GM19240 (cell line): ENCODE data around the gene CLEC11A.
"Not testable (repeated sequence)": the region's sequence is repeated elsewhere in the genome, so short reads cannot be mapped to it uniquely, and the experiment has no call there.

Experiments
- DNase-seq: peaks from one replicate; pipeline ENCODE4 v3.0.0; 2011; ENCODE audit warnings: low spot score; ENCODE audit not compliant: insufficient read length

Gene CLEC11A

DNA sequence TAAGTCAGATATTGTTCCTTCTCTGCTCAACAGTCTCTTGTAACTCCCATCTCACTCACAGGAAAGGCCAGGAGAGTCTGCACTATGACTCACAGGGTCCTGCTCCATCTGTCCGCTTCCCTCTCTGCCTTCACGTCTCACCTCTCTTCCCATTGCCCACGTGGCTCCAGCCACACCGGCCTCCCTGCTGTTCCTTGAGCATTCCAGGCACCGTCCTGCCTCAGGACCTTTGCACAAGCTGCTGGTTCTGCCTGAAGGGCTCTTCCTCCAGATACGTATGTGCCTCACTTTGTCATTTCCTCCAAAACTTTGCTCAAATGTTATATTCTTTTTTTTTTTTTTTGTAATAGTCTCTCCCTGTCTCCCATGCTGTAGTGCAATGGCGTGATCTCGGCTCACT is 33.1 kb downstream of the CLEC11A start:
- DNase-seq, result not testable (repeated sequence)

DNA sequence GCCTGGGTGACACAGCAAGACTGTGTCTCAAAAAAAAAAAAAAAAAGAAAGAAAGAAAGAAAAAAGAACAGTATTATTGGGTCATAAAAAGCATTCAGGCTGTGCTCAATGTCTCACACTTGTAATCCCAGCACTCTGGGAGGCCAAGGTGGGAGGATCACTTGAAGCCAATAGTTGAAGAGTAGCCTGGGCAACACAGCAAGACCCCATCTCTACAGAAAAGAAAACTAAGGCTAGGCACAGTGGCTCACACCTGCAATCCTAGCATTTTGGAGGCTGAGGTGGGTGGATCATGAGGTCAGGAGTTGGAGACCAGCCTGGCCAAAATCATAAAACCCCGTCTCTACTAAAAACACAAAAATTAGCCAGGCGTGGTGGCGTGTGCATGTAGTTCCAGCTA is 34.5 kb downstream of the CLEC11A start:
- DNase-seq, result not testable (repeated sequence)

DNA sequence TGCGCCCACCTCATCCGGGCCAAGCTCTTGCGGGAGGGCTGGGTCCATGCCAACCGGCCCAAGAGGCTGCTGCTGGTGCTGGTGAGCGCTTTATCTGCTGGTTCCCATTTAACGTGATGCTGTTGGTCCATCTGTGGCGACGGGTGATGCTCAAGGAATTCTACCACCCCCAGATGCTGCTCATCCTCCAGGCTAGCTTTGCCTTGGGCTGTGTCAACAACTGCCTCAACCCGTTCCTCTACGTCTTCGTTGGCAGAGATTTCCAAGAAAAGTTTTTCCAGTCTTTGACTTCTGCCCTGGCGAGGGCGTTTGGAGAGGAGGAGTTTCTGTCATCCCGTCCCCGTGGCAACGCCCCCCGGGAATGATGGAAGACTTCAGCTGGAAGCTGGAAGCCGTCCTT is 35.9 kb downstream of the CLEC11A start:
- not testable (repeated sequence) for DNase-seq

DNA sequence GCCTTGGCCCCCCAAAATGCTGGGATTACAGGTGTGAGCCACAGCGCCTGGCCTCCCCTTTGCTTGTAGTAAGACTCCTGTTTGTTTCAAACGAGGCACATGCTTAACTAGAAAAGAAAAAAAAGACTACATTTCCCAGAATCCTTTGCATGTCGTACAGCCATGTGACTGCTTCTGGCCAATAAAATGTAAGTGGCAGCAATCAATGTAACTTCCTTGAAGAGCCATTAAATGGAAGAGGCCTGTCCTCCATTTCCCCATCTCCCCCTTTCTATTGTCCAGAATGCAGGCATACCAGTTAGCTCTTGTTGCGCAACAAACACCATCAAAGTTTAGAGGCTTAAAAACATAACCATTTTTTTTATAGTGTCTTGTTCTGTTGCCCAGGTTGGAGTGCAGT is 36.7 kb downstream of the CLEC11A start:
- no peak for DNase-seq

DNA sequence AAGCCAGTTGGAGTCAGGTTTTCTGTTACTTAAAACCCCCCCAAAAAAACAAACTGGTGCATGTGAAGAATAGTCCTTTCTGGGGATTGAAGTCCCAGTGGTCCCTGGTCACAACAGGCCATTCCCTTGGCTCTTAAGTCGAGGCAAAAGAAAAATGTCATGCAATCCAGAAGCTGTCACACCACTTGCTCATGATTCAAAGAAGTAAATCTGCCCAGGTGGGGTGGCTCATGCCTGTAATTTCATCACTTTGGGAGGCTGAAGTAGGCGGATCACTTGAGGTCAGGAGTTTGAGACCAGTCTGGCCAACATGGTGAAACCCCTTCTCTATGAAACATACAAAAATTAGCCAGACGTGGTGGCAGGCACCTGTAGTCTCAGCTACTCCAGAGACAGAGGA is 38.3 kb downstream of the CLEC11A start:
- not testable (repeated sequence) for DNase-seq

DNA sequence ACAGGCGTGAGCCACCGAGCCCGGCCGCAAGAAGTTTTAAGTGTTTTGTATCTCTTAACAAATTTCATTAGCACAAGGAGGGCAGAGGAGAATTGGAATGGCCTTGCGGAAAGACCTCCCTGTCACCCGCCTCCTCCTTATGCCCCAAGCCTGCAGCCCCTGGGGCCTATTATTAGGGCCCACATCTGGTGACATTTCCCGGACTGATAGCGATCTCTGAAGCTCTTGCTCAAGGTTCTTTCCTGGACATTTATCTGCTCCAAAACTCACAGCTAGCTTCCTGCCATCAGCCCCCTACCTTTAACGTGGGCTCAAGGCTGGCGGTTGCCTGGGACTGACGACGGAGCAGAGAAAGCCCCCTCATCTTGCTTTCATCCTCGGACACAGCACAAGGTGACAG is 40.4 kb downstream of the CLEC11A start:
- not testable (repeated sequence) for DNase-seq

DNA sequence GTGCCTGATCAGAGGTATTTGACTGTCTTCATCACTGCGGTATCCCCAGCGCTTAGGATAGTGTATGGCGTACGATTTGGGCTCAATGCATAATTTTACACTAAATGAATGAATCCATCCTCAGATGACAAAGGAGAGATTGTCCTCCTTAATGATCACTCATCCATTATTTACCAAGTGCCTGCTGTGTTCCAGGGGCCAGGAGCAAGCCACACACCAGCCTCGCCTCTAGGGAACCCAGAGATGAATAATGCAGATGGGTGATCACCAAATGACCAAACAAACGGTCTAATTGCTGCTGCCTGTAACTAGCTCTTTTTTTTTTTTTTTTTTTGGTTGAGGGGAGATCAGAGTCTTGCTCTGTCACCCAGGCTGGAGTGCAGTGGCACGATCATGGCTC is 41.2 kb downstream of the CLEC11A start:
- DNase-seq, result no peak

DNA sequence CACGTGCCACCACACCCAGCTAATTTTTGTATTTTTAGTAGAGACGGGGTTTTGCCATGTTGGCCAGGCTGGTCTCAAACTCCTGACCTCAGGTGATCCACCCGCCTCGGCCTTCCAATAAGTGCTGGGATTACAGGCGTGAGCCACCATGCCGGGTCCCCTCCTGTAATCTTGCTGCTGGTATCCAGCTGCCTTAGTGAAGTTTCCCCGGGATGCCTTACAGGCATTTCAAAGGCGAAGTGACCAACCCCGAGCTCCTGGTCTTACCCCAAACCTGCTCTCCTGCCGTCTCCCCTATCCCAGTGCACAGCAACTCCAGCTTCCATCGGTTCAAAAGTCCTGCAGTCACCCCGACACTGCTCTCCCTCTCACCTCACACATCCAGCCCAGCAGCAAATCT is 43.6 kb downstream of the CLEC11A start:
- not testable (repeated sequence) for DNase-seq

DNA sequence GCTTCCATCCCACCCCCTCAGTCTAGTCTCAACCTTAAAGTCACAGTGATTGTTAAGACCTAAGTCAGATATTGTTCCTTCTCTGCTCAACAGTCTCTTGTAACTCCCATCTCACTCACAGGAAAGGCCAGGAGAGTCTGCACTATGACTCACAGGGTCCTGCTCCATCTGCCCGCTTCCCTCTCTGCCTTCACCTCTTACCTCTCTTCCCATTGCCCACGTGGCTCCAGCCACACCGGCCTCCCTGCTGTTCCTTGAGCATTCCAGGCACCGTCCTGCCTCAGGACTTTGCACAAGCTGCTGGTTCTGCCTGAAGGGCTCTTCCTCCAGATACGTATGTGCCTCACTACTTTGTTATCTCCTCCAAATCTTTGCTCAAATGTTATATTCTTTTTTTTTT is 44.1 kb downstream of the CLEC11A start:
- DNase-seq, result not testable (repeated sequence)

DNA sequence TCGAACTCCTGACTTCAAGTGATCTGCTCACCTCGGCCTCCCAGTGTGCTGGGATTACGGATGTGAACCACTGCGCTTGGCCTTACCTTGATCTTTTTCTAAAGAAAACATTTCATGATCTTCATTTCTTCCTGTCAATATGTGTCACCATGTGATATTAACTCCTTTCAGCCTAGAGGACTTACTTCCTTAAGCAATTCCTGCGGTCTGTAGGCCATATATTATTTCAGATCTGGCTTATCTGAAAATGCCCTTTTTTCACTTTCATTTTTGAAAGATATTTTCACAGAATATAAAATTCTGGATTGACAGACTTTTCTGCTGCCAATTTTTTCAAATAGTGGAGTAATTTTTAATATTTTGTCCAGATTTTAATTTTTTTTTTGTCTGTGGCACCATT is 45.1 kb downstream of the CLEC11A start:
- DNase-seq, result no peak

DNA sequence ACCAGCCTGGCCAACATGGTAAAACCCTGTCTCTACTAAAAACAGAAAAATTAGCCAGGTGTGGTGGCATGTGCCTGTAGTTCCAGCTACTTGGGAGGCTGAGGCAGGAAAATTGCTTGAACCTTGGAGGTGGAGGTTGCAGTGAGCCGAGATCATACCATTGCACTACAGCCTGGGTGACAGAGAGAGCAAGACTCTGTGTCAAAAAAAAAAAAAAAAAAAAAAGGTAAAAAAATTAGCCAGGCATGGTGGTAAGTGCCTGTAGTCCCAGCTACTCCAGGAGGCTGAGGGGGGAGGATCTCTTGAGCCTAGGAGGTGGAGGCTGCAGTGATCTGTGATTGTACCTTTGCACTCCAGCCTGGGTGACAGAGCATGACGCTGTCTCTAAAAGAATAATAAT is 47.0 kb downstream of the CLEC11A start, which contains the start of gene GPR32:
GPR32 (plus strand) TSS at position 301 of the 400 bp plus-strand sequence. CDS start 137 bp downstream, outside the sequence.
- not testable (repeated sequence) for DNase-seq

DNA sequence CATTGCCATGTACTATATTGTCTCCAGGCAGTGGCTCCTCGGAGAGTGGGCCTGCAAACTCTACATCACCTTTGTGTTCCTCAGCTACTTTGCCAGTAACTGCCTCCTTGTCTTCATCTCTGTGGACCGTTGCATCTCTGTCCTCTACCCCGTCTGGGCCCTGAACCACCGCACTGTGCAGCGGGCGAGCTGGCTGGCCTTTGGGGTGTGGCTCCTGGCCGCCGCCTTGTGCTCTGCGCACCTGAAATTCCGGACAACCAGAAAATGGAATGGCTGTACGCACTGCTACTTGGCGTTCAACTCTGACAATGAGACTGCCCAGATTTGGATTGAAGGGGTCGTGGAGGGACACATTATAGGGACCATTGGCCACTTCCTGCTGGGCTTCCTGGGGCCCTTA is 47.7 kb downstream of the CLEC11A start:
- no peak for DNase-seq

DNA sequence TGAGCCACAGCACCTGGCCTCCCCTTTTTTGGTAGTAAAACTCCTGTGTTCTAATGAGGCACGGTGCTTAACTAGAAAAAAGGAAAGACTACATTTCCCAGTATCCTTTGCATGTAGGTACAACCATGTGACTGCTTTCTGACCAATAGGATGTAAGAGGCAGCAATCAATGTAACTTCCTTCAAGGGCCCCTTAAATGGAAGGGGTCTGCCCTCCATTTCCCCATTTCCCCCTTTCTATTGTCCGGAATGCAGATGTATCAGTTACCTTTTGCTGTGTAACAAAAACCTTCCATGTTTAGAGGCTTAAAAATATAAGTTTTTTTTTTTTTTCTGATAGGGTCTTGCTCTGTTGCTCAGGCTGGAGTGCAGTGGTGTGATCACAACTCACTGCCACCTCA is 49.3 kb downstream of the CLEC11A start:
- DNase-seq, result no peak

DNA sequence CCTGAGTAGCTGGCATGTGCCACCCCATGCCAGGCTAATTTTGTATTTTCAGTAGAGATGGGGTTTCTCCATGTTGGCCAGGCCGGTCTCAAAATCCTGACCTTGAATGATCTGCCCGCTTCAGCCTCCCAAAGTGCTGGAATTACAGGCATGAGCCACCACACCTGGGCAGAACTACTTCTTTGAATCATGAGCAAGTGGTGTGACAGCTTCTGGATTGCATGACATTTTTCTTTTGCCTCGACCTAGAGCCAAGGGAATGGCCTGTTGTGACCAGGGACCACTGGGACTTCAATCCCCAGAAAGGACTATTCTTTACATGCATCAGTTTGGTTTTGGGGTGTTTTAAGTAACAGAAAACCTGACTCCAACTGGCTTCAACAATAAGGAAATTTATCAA is 49.7 kb downstream of the CLEC11A start:
- DNase-seq, result not testable (repeated sequence)

DNA sequence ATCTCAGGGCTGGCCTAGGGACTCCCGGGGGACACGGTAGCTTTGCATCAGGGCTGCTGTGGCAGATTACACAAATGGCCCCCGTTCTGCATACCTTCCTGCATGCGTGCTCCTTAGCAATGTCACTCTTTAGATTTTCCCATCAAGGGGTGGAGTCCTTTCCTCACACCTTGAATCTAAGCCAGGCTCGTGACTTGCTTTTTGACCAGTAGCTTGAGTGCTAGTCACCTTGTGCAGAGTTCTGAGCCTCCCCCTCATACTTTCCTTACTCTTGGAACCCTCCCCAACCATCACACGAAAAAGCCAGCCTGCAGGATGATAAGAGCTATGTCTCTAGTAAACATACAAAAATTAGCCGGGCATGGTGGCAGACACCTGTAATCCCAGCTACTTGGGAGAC is 50.3 kb downstream of the CLEC11A start:
- not testable (repeated sequence) for DNase-seq
